ENCODE measurements around the gene CTSF. TPM values are rescaled to one million over a fixed set of nuclear protein-coding genes. Genes with fewer than 3 reads are reported as not detected.
"Not testable (repeated sequence)": the region's sequence is repeated elsewhere in the genome, so short reads cannot be mapped to it uniquely, and the experiment has no call there.

Gene CTSF
- total RNA-seq, 1 experiment from 2014 or later = 3.7 TPM

- Histone ChIP-seq H3K4me1 (ENCODE audit: insufficient read depth, low read length, poor library complexity, severe bottlenecking) (peaks cover 4% of the 10 kb centered on the region), H3K4me3 (ENCODE audit: low read depth, low read length, poor library complexity, severe bottlenecking) (peak within 1 kb of the TSS; percentile 75), H3K36me3 (ENCODE audit: insufficient read depth, low read length, poor library complexity, severe bottlenecking) (no peaks in the 10 kb centered on the region), H3K9me3 (ENCODE audit: low read depth, low read length, poor library complexity, severe bottlenecking) (no peaks in the 10 kb centered on the region), H3K27ac (ENCODE audit: low read depth, low read length, poor library complexity, severe bottlenecking) (peak within 1 kb of the TSS; percentile 57), H3K27me3 (replicated peaks; ENCODE audit: insufficient read depth, low read depth, low read length, poor library complexity) (no peaks in the 10 kb centered on the region)
- intact Hi-C loops (cut with micrococcal nuclease; ENCODE audit: unreplicated experiment) = no loop called here
- BruUV-seq (replicated peaks) = no TSS peak
- CTCF ChIA-PET = interaction anchor here (1.1 kb wide), 1 partner anchor 133 kb away, joined by 3 read pairs; no protein-coding TSS in a partner anchor
- POLR2A ChIA-PET (ENCODE audit: low non-redundant PET) = no interaction called here
- DNase-seq (ENCODE audit: low spot score) = peak; percentile 98
- no peak for TF ChIP-seq CTCF (conservative IDR thresholded peaks at IDR 0.05; ENCODE audit: low read depth, low read length)
- TF ChIP-seq EZH2 (IDR thresholded peaks at IDR 0.05; ENCODE audit: borderline replicate concordance, low read depth, low read length, poor library complexity, severe bottlenecking) = no peak
Observed at GRCh38 chr11:66545701-66546367, 22.6 kb downstream of the CTSF start, which contains the start of gene ZDHHC24. TSS of gene ZDHHC24 (minus strand) at chr11:66546048. CDS start at chr11:66546003, 45 bp downstream.

GRCh38 chr11:66544952-66545351, 23.5 kb downstream of the CTSF start:
- H3K9me3 ChIP-seq (ENCODE audit: low read depth, low read length, poor library complexity, severe bottlenecking); DNase-seq (ENCODE audit: low spot score); H3K36me3 ChIP-seq (ENCODE audit: insufficient read depth, low read length, poor library complexity, severe bottlenecking); intact Hi-C loops (cut with micrococcal nuclease; ENCODE audit: unreplicated experiment); H3K4me1 ChIP-seq (ENCODE audit: insufficient read depth, low read length, poor library complexity, severe bottlenecking); POLR2A ChIA-PET (ENCODE audit: low non-redundant PET); CTCF ChIA-PET; H3K27ac ChIP-seq (ENCODE audit: low read depth, low read length, poor library complexity, severe bottlenecking); H3K27me3 ChIP-seq (replicated peaks; ENCODE audit: insufficient read depth, low read depth, low read length, poor library complexity): not testable (repeated sequence)
- H3K4me3 ChIP-seq (ENCODE audit: low read depth, low read length, poor library complexity, severe bottlenecking) = peak overlapping the region; percentile 75
- BruUV-seq (replicated peaks) = TSS peak; percentile 79

- no peak overlapping the region for H3K4me3 ChIP-seq (ENCODE audit: low read depth, low read length, poor library complexity, severe bottlenecking)
- no peaks in the 10 kb centered on the region for H3K36me3 ChIP-seq (ENCODE audit: insufficient read depth, low read length, poor library complexity, severe bottlenecking)
- no peak overlapping the region for H3K27ac ChIP-seq (ENCODE audit: low read depth, low read length, poor library complexity, severe bottlenecking)
- ChIA-PET CTCF (no interaction called here), POLR2A (ENCODE audit: low non-redundant PET) (interaction anchor here (0.5 kb wide), 1 partner anchor 77 kb away, joined by 3 read pairs; no protein-coding TSS in a partner anchor)
- peak; percentile 42; the same call in 1 of the 2 replicates for TF ChIP-seq CTCF (conservative IDR thresholded peaks at IDR 0.05; ENCODE audit: low read depth, low read length)
- TF ChIP-seq EZH2 (IDR thresholded peaks at IDR 0.05; ENCODE audit: borderline replicate concordance, low read depth, low read length, poor library complexity, severe bottlenecking) = no peak
- no peaks in the 10 kb centered on the region for H3K27me3 ChIP-seq (replicated peaks; ENCODE audit: insufficient read depth, low read depth, low read length, poor library complexity)
- peaks cover 4% of the 10 kb centered on the region for H3K4me1 ChIP-seq (ENCODE audit: insufficient read depth, low read length, poor library complexity, severe bottlenecking)
- BruUV-seq (replicated peaks) = no TSS peak
- intact Hi-C loops (cut with micrococcal nuclease; ENCODE audit: unreplicated experiment) = no loop called here
- H3K9me3 ChIP-seq (ENCODE audit: low read depth, low read length, poor library complexity, severe bottlenecking) = no peaks in the 10 kb centered on the region
- peak; percentile 48 for DNase-seq (ENCODE audit: low spot score)
Observed at GRCh38 chr11:66543263-66544107, 24.9 kb downstream of the CTSF start.
